ENCODE data around the gene SDK2.

GRCh38 chr17:73396431-73397277 is 247.6 kb downstream of the SDK2 start:
- TF ChIP-seq POLR2AphosphoS5 (IDR thresholded peaks at IDR 0.05; ENCODE audit: low read depth, low read length) (no peak), TAF1 (IDR thresholded peaks at IDR 0.05; ENCODE audit: borderline replicate concordance, insufficient read depth, low read length) (no peak), REST (IDR thresholded peaks at IDR 0.05; ENCODE audit: insufficient read depth in 1 of 2, low read depth in 2 of 2, low read length in 2 of 2) (no peak)
